ENCODE data around the gene ZC3H13.

The ZC3H13 gene

GRCh38 chr13:45954836-45955800 is 97.4 kb downstream of the ZC3H13 start:
- H3K4me3 ChIP-seq (ENCODE audit: low read depth, low read length) = no peak overlapping the region
- no peak for TF ChIP-seq CTCF (IDR thresholded peaks at IDR 0.05; ENCODE audit: borderline replicate concordance, insufficient read depth, low read depth, low read length)

GRCh38 chr13:45953082-45953481 is 99.5 kb downstream of the ZC3H13 start:
- H3K4me3 ChIP-seq (ENCODE audit: low read depth, low read length) = no peak overlapping the region
- TF ChIP-seq CTCF (IDR thresholded peaks at IDR 0.05; ENCODE audit: borderline replicate concordance, insufficient read depth, low read depth, low read length) = no peak

- TF ChIP-seq CTCF (IDR thresholded peaks at IDR 0.05; ENCODE audit: borderline replicate concordance, insufficient read depth, low read depth, low read length) = no peak
- no peak overlapping the region for H3K4me3 ChIP-seq (ENCODE audit: low read depth, low read length)
Observed at GRCh38 chr13:45951724-45952123, 100.8 kb downstream of the ZC3H13 start.

GRCh38 chr13:45951166-45951565 is 101.4 kb downstream of the ZC3H13 start:
- no peak for TF ChIP-seq CTCF (IDR thresholded peaks at IDR 0.05; ENCODE audit: borderline replicate concordance, insufficient read depth, low read depth, low read length)
- no peak overlapping the region for H3K4me3 ChIP-seq (ENCODE audit: low read depth, low read length)

- TF ChIP-seq CTCF (IDR thresholded peaks at IDR 0.05; ENCODE audit: borderline replicate concordance, insufficient read depth, low read depth, low read length) = no peak
- H3K4me3 ChIP-seq (ENCODE audit: low read depth, low read length) = no peak overlapping the region
Observed at GRCh38 chr13:45950386-45951000, 102.1 kb downstream of the ZC3H13 start.

GRCh38 chr13:45949161-45949560 is 103.4 kb downstream of the ZC3H13 start:
- no peak overlapping the region for H3K4me3 ChIP-seq (ENCODE audit: low read depth, low read length)
- TF ChIP-seq CTCF (IDR thresholded peaks at IDR 0.05; ENCODE audit: borderline replicate concordance, insufficient read depth, low read depth, low read length) = no peak

Measured in GM12875 (cell line).